Left colon (tissue), 2 donors: ENCODE measurements around the gene HTR6. TPM values are rescaled to one million over a fixed set of nuclear protein-coding genes. Genes with fewer than 3 reads are reported as not detected.
A peak's percentile ranks its signal among the peaks of the same experiment; 100 is the strongest.

Experiments used
- ATAC-seq: fragments of 200-7000 bp; cut with Tn5 transposase; one replicate; pipeline ENCODE4 v1.9.1; 2020; ENCODE audit warnings: mild to moderate bottlenecking, moderate library complexity
- DNase-seq, 2 donors: peaks; one replicate each; pipeline ENCODE4 v3.0.0-alpha.2; 2020
- intact Hi-C, 2 donors: fragments of 100-400 bp; cut with DNase I in 1 of 2; cut with micrococcal nuclease in 1 of 2; formaldehyde crosslinking; loops; one replicate each; pipeline versions ENCODE4 v1.11.2 to v1.14.0; 2022; cut with DNase I, micrococcal nuclease
- total RNA-seq, 2 donors: library from RNA; stranded (reverse); fragmentation: NEBNext Ultra II Directional; extraction: Animal tissue kit (Norgen Biotek cat#: 25700); gene quantifications; one replicate each; pipeline ENCODE4 v1.2.1, GENCODE V29; 2021
- donor health status: DM: no; HTN: no; CAD: no.
- donor health status: DM: yes; HTN: yes; CAD: no.

HTR6 gene
- total RNA-seq, 2 donors from 2014 or later = not detected

GRCh38 chr1:19678931-19679453 is 14.3 kb downstream of the HTR6 start:
- intact Hi-C loops = no loop called here
- peak; percentile 16 for ATAC-seq
- no peak for DNase-seq

- DNase-seq = no peak
- ATAC-seq = no peak
- intact Hi-C loops = no loop called here
These were observed 15.0 kb downstream of the HTR6 start for GRCh38 chr1:19679691-19680090.

- DNase-seq (no peak), ATAC-seq (no peak)
- intact Hi-C loops = no loop called here
These were observed 16.0 kb downstream of the HTR6 start for GRCh38 chr1:19680644-19681043.

- ATAC-seq = no peak
- intact Hi-C loops = no loop called here
- DNase-seq = no peak
These were observed 17.6 kb downstream of the HTR6 start for GRCh38 chr1:19682257-19682656.

DNA sequence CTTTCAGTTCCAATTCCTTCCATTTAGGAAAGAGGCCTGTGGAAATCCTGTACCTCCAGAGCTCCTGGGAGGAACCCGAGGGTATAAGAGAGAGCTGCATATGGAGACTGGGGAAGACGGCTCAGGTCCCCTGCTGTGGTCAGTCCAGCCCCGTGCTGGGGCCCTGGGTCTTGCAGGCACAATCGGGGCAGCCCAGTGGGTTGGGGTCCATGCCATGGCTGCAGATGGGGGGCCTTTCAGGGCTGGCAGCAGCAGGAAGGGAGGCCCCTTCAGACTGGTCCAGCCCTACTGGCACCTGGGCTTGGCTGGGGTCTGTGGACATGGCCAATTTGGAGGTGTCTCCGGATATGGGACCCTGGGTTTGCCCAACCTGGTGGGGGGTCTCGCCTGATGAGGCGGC is 18.2 kb downstream of the HTR6 start:
- intact Hi-C loops = no loop called here
- DNase-seq = no peak
- no peak for ATAC-seq

DNA sequence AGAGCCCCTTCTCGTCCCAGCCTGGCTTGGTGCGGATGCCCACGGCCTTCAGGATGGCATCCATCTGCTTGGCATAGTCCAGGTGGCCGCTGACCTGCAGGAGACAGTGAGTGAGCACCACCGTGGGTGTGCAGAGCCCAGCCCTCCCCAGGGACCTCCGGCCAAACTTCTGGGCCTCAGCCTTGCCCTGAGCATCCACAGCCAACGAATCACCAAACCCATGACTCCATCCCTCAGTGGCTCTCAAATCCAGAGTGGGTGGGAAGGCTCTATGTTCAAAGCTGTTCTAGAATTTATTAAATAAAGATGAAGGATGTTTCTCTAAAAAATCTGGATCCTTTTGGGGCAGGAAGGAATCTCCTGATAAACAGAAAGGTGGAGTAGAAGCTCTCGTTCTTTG is 18.7 kb downstream of the HTR6 start:
- ATAC-seq = no peak
- intact Hi-C loops = no loop called here
- no peak for DNase-seq

DNA sequence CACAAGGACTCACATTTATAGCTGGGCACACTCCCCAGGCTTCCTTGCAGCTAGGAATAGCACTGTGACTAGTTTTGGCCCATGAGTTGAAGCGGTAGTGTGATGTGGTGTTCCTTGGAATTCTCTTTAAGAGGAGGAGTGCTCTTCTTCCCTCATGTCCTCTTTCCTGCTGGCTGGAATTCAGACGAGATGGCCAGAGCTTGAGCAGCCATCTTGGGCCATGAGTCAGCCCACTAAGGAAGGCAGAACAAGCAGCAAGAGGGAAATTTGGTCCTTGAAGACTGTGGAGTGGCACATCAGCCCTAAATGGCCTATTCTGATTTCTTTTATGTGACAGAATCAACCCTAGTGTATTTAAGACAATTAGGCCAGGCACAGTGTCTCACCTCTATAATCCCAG is 20.0 kb downstream of the HTR6 start:
- ATAC-seq = no peak
- no peak for DNase-seq
- intact Hi-C loops = no loop called here

- ATAC-seq (no peak), DNase-seq (no peak)
- intact Hi-C loops = no loop called here
These were observed 21.3 kb downstream of the HTR6 start for GRCh38 chr1:19685994-19686393.

DNA sequence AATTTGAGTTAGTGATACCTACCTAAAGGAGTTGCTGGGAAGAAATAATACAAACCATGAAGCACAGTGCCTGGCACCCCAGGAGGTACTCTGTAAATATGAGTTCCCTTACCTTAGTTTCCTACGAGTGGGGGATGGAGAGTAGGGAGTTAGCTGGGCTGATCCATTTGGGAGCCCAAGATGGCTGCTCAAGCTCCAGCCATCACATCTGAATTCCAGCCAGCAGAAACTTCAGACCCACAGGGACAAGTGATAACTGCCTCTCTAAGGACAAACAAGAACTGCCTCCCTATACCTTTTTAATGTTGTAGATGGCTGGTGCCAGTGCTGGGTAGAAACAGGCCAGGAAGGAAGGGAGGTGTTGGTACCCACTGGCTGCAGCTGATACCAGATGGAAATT is 22.7 kb downstream of the HTR6 start:
- no peak for ATAC-seq
- DNase-seq = no peak
- intact Hi-C loops = no loop called here

DNA sequence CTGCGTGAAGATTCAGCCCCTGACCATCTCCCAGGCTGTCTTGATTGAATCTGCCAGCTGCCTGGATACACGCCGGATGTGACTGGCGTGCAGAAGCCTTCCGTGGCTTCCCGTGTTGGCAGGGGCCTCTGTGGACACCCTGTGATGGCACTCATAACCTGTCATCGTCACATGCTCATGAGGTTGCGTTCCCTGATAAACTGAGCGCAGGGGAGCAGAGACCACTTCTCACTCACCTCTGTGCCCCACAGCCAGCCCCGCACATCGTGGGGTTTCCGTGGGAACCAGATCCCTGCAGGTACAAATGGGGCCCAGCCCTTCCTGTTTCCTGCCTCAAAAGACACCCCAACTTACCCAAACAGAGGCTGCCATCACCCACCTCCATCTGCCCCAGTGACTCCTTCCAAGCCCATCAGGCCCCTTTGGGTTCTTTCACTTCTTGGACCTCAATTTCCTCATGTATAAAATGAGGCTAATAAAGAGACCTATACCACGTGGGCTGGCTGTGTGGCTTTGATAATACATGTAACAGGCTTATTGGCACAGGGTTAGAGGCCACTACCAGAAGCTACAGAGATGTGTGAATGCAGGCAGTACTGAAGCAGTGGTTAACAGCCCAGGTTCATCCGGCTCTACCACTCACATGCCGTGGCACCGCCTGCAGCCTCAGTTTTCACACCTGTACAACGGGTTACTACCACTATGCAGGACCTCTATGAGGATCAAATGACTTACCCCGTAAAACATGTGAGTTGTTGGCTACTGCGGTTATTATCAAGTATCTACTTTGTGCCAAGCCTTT is 23.6 kb downstream of the HTR6 start:
- ATAC-seq (no peak), DNase-seq (no peak)
- intact Hi-C loops = no loop called here

DNA sequence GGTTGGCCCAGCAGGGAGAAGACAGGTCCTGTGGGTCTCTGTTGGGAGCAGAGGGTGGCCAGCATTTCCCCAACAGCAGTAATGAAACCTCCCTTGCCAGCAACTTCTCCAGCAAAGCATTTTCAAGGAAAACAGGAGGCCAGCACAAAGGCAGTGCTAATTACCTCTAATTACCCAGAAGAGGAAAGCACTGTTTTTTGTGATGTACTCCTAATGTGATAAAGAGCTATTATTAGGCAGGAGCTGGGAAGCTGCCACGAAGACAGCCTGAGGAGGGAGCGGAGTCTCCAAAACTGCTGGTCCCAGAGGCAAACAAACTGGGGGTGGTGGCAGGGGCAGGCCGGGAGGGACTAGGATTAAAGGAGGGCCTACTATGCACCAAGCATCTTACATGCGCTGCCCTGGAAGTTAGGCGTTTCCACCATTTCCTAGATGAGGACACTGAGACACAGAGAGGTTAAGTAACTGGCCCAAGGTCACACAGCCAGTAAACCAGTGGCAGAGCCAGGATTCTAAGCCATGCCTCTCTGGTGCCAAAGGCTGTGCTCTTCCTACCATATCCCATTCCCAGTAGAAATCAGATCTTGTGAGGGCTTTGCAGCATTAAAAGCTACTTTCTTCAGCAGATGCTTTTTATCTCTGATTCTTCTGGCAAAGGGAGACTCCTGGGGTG is 24.5 kb downstream of the HTR6 start:
- intact Hi-C loops = no loop called here
- no peak for ATAC-seq
- DNase-seq = no peak

DNA sequence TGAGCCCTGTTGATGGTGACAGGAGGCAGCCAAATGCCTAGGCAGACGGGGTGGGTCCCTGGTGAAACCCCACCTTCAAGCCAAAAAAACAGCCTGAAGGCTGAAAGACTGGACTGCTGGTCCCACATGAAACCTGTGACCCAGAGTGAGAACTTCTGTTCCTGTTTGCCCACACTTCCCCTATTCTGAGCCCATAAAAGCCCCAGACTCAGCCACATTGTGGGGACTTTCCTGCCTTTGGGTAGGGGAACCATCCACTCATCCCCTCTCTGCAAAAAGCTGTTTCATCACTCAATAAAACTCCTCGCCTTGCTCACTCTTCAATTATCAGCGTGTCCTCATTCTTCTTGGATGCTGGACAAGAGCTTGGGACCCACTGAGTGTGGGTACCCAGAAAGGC is 25.2 kb downstream of the HTR6 start:
- no peak for DNase-seq
- ATAC-seq = no peak
- intact Hi-C loops = no loop called here

- DNase-seq (no peak), ATAC-seq (no peak)
- intact Hi-C loops = no loop called here
These were observed 25.7 kb downstream of the HTR6 start for GRCh38 chr1:19690342-19690741.

DNA sequence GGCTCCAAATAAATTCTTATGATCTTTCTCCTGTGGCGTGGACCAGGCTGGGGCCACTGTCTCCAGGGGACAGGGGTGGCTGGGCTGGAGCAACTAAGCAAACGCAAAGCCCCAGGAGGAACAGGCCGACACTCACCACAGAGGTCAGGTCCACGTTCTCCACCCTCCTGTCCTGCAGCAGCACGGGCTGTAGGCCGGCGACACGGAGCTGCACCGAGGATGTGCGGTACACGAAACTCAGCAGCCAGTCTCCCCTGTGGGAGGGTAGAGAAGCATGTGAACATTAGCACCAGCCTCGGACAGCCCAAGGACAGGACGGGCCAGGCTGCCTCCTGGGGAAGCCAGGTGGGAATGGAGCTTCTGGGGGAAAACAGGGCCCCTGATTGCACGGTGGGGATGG is 29.6 kb downstream of the HTR6 start:
- intact Hi-C loops = no loop called here
- DNase-seq (no peak), ATAC-seq (no peak)

DNA sequence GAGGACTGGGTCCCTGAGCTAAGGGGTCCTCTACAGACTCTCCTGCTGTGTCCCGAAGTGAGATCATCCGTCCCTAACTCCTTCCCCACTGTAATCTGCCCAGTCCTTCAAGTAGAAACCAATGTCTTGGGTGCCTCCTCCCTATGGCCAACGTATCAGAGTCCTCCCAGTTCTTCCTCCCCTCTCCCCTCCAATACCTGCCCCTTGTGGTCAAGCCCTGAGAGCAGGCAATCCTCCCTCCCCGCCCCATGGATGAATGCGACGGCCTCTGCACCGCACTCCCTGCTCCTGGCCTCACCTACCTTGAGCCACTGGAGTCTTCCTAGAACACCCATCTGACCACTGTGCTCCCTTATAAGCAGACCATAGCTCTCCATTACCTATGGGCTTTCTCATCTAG is 31.1 kb downstream of the HTR6 start:
- DNase-seq (no peak), ATAC-seq (no peak)
- intact Hi-C loops = no loop called here

DNA sequence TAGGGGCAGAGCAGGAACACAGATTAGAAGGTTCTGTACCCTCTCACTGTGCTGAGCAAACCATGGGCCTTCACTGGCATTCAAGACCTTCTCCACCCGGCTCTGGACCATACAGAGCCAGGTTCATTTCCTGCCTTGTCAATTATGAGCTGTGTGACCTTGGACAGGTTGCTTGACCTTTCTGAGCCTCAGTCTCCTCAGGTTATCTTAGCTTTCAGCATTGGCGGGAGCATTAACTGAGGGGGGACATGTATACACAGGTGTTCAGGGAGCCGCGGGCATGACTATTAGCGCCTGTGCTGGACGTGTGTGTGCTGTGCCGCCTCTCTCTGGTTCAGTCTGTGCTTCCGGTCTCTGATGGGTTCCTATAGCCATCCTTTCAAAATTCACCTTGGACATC is 32.1 kb downstream of the HTR6 start:
- ATAC-seq = no peak
- intact Hi-C loops = no loop called here
- no peak for DNase-seq

- no peak for DNase-seq
- intact Hi-C loops = no loop called here
- ATAC-seq = no peak
These were observed 33.5 kb downstream of the HTR6 start for GRCh38 chr1:19698181-19698580.

DNA sequence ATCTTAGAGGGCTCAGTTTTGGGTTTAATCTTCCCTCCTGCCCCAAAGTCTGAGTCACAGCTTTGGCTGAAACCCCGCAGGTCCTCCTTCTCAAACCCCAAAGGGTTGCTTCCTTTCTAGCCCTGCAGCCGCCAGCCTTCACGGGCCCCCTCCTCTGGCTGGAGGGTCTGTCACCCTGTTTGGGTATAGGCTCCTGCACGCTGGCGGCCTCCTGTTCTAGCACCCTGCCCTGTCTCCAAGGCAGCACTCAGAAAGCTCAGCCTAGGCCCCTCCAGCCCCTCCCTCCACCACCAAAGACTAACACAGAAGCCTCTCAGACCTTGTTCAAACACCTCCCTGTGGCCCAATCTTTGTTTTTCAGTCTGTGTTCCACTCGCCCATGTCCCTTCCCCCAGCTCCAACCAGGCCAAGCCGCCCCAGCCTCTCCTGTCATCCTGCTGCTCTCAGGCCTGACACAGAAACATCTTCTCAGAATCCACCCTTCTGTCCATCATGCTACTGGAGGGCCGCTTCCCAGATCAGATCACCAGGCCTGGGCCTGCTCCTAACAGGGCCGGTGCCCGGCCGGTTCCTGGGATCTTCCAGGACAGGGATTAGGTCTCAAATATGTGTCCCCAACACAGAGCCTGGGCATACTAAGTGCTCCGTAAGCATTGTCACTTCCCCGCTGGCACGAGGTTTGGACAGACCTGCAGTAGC is 35.6 kb downstream of the HTR6 start:
- intact Hi-C loops = no loop called here
- no peak for ATAC-seq
- DNase-seq = no peak

- ATAC-seq = no peak
- no peak for DNase-seq
- intact Hi-C loops = no loop called here
These were observed 38.6 kb downstream of the HTR6 start for GRCh38 chr1:19703280-19703679.
